ENCODE results near the gene LEFTY1. TPM values are rescaled to one million over a fixed set of nuclear protein-coding genes. Genes with fewer than 3 reads are reported as not detected.

LEFTY1 gene
- total and polyA plus RNA-seq, 2 experiments from 2014 or later: 0.83 TPM; not detected in 1

GRCh38 chr1:225865514-225865913 is 23.4 kb downstream of the LEFTY1 start:
- Histone ChIP-seq H3K4me3 (no peak overlapping the region), H3K27me3 (no peaks in the 10 kb centered on the region), H3K4me1 (ENCODE audit: low read depth) (no peaks in the 10 kb centered on the region), H3K9me3 (ENCODE audit: low read depth) (no peaks in the 10 kb centered on the region), H3K36me3 (peaks cover 18% of the 10 kb centered on the region), H3K27ac (no peak overlapping the region)
- DNase-seq (ENCODE audit: low read depth in 1 of 2, low spot score in 1 of 2): no peak
- TF ChIP-seq CTCF (IDR thresholded peaks at IDR 0.05; ENCODE audit: low read depth, low read length): no peak

GRCh38 chr1:225863167-225863566 is 25.8 kb downstream of the LEFTY1 start:
- H3K27me3 ChIP-seq: no peaks in the 10 kb centered on the region
- no peaks in the 10 kb centered on the region for H3K4me1 ChIP-seq (ENCODE audit: low read depth)
- peaks cover 22% of the 10 kb centered on the region for H3K36me3 ChIP-seq
- no peak overlapping the region for H3K27ac ChIP-seq
- H3K9me3 ChIP-seq (ENCODE audit: low read depth): no peaks in the 10 kb centered on the region
- TF ChIP-seq CTCF (IDR thresholded peaks at IDR 0.05; ENCODE audit: low read depth, low read length): no peak
- no peak overlapping the region for H3K4me3 ChIP-seq
- peak in 1 of 2 donors; percentile 39 for DNase-seq (ENCODE audit: low read depth in 1 of 2, low spot score in 1 of 2)

GRCh38 chr1:225862581-225862950 is 26.4 kb downstream of the LEFTY1 start:
- Histone ChIP-seq H3K4me3 (no peak overlapping the region), H3K4me1 (ENCODE audit: low read depth) (no peaks in the 10 kb centered on the region), H3K9me3 (ENCODE audit: low read depth) (no peaks in the 10 kb centered on the region), H3K27me3 (no peaks in the 10 kb centered on the region), H3K36me3 (peaks cover 22% of the 10 kb centered on the region), H3K27ac (no peak overlapping the region)
- no peak for DNase-seq (ENCODE audit: low read depth in 1 of 2, low spot score in 1 of 2)
- no peak for TF ChIP-seq CTCF (IDR thresholded peaks at IDR 0.05; ENCODE audit: low read depth, low read length)

GRCh38 chr1:225861834-225862580 is 26.9 kb downstream of the LEFTY1 start:
- no peaks in the 10 kb centered on the region for H3K4me1 ChIP-seq (ENCODE audit: low read depth)
- no peak for DNase-seq (ENCODE audit: low read depth in 1 of 2, low spot score in 1 of 2)
- no peak overlapping the region for H3K27ac ChIP-seq
- peaks cover 18% of the 10 kb centered on the region for H3K36me3 ChIP-seq
- no peak overlapping the region for H3K4me3 ChIP-seq
- no peaks in the 10 kb centered on the region for H3K27me3 ChIP-seq
- no peaks in the 10 kb centered on the region for H3K9me3 ChIP-seq (ENCODE audit: low read depth)
- no peak for TF ChIP-seq CTCF (IDR thresholded peaks at IDR 0.05; ENCODE audit: low read depth, low read length)

GRCh38 chr1:225860876-225861441 is 28.0 kb downstream of the LEFTY1 start:
- Histone ChIP-seq H3K4me3 (no peak overlapping the region), H3K27me3 (no peaks in the 10 kb centered on the region), H3K27ac (no peak overlapping the region), H3K9me3 (ENCODE audit: low read depth) (no peaks in the 10 kb centered on the region), H3K4me1 (ENCODE audit: low read depth) (peaks cover 3% of the 10 kb centered on the region), H3K36me3 (peaks cover 18% of the 10 kb centered on the region)
- no peak for TF ChIP-seq CTCF (IDR thresholded peaks at IDR 0.05; ENCODE audit: low read depth, low read length)
- no peak for DNase-seq (ENCODE audit: low read depth in 1 of 2, low spot score in 1 of 2)
